Duodenal mucosa (tissue), 2 donors: ENCODE measurements around the gene CASKIN1.

Experiments
- H3K27ac ChIP-seq: one replicate; pipeline ENCODE4 v1.7.0; 2013; ENCODE audit warnings: low read depth, low read length
- H3K27me3 ChIP-seq, 2 donors: one replicate each; pipeline ENCODE4 v1.7.0; 2013; ENCODE audit warnings: low read length in 2 of 2, control low read depth in 1 of 2; ENCODE audit not compliant: insufficient read depth in 2 of 2, control insufficient read depth in 1 of 2
- H3K36me3 ChIP-seq, 2 donors: one replicate each; pipeline ENCODE4 v1.7.0; 2013; ENCODE audit warnings: low read length in 2 of 2, control low read depth in 1 of 2; ENCODE audit not compliant: insufficient read depth in 2 of 2, control insufficient read depth in 1 of 2
- H3K4me1 ChIP-seq, 2 donors: one replicate each; pipeline ENCODE4 v1.7.0; 2013; ENCODE audit warnings: low read length in 2 of 2, control low read depth in 1 of 2; ENCODE audit not compliant: insufficient read depth in 2 of 2, control insufficient read depth in 1 of 2
- H3K4me3 ChIP-seq, 2 donors: one replicate each; pipeline ENCODE4 v1.7.0; 2013; ENCODE audit warnings: low read length in 2 of 2, low read depth in 1 of 2
- H3K9ac ChIP-seq, 2 donors: one replicate each; pipeline ENCODE4 v1.7.0; 2013; ENCODE audit warnings: low read length in 2 of 2, low read depth in 1 of 2
- H3K9me3 ChIP-seq, 2 donors: one replicate each; pipeline ENCODE4 v1.7.0; 2013; ENCODE audit warnings: low read length in 2 of 2, control low read depth in 1 of 2; ENCODE audit not compliant: control insufficient read depth in 1 of 2

CASKIN1 gene

DNA sequence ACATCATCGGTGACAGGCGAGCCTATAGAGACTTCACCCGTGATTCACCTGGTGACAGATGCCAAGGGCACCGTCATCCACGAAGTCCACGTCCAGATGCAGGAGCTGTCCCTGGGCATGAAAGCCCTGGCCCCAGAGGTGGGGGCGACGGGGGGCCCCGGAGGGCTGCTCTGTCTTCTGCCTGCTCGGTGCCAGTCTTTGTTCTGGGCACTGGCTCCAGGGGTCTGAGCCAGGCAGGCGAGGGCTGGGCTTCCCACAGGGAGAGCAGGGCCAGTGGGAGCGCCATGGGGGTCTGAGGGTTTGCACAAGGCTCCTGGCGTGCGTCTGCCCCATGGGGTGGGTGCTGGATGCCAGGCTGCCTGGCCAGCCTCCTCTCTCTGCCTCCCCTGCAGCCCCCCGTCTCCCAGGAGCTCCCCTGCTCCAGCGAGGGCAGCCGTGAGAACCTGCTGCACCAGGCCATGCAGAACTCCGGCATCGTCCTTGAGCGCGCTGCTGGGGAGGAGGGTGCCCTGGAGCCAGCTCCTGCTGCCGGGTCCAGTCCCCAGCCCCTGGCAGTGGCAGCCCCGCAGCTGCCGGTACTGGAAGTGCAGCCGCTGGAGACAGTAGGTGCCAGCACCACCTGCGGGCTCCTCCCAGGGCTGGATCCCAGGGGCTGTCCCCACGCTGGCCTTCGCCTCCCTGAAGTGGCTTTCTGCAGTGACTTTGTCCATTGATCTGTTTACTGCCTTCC, 36.8 kb upstream of the CASKIN1 start:
- Histone ChIP-seq H3K36me3 (peaks cover 22 to 68% of the 10 kb centered on the region in 2 donors), H3K4me3 (no peak overlapping the region), H3K27ac (no peak overlapping the region), H3K4me1 (peaks cover 0 to 17% of the 10 kb centered on the region in 2 donors), H3K27me3 (peaks cover 12 to 14% of the 10 kb centered on the region in 2 donors), H3K9me3 (no peaks in the 10 kb centered on the region), H3K9ac (no peak overlapping the region)

DNA sequence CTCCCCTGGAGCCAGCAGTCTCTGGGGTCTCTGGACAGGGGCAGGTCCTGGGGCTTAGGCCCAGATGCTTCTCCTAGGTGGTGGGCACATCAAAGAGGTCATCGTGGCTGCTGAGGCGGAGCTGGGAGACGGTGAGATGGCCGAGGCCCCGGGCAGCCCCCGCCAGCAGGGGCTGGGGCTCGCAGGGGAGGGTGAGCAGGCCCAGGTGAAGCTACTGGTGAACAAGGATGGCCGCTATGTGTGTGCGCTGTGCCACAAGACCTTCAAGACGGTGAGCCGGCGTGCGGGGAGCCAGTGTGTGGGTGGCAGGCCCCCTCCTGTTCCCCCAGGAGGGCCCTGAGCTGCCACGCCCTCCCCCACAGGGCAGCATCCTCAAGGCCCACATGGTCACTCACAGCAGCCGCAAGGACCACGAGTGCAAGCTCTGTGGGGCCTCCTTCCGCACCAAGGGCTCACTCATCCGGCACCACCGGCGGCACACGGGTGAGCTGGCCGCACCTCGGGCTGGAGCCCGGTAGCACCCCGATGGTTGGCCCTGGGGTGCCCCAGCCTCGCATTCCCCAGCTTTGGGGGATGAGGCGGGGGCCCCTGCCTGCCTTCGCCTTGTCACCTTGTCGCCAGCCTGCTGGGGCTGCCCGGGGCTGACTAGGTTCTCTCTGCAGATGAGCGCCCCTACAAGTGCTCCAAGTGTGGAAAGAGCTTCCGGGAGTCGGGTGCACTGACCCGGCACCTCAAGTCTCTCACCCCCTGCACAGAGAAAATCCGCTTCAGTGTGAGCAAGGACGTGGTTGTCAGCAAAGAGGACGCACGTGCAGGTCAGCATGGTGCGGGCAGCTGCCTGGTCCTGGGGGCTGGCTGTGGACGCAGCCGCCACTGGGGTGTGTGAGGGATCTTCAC, 35.9 kb upstream of the CASKIN1 start:
- H3K27me3 ChIP-seq = peaks cover 5 to 7% of the 10 kb centered on the region in 2 donors
- H3K4me3 ChIP-seq = no peak overlapping the region
- H3K9me3 ChIP-seq = no peaks in the 10 kb centered on the region
- peaks cover 0 to 9% of the 10 kb centered on the region in 2 donors for H3K4me1 ChIP-seq
- peaks cover 22 to 68% of the 10 kb centered on the region in 2 donors for H3K36me3 ChIP-seq
- H3K27ac ChIP-seq = no peak overlapping the region
- no peak overlapping the region for H3K9ac ChIP-seq

DNA sequence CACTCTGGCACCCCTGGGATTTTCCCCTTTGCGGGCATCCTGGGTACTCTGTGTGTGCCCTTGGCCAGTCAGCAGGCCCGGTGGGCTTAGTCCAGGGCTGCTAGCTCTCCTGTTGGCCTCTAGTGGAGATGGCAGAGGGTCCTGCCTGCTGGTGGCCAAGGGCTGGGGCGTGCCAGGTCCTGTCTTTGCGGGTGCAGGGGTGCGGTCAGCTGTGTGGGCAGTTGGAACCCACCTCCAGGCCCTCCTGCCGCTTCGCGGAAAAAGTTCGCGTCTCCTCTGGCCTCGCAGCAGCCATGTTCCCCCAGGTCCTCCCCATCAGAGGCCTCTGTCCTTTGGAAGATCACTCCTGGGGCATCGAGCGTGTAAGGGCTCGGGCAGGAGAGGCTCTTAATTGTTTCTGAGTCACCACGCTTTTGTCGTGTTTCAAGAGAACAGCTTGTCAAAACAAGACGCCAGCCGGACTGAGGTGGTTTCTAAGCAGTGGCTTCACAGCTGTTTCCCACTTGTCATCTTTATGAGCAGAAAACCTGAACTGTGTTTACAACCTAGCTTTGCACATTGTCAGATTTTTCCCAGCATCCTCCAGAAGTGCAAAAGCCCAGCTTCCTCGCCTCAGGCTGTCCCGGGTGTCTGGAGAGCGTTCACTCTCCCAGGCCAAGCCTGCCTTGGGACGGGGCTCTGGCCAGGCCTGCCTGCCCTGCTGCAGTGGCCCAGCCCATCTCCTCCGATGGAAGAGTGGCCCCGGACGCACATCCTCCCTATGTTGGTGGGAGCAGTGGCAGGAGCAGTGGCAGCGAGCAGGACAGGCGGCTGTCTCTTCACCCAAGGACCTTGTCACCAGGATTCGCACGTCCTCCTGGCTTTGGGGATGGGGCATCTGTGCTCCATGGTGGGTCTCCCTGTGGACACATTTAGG, 34.9 kb upstream of the CASKIN1 start:
- H3K4me1 ChIP-seq = peaks cover 2 to 5% of the 10 kb centered on the region in 2 donors
- H3K27me3 ChIP-seq = peaks cover 3 to 5% of the 10 kb centered on the region in 2 donors
- no peak overlapping the region for H3K4me3 ChIP-seq
- H3K9ac ChIP-seq = no peak overlapping the region
- H3K27ac ChIP-seq = no peak overlapping the region
- peaks cover 22 to 68% of the 10 kb centered on the region in 2 donors for H3K36me3 ChIP-seq
- no peaks in the 10 kb centered on the region for H3K9me3 ChIP-seq

DNA sequence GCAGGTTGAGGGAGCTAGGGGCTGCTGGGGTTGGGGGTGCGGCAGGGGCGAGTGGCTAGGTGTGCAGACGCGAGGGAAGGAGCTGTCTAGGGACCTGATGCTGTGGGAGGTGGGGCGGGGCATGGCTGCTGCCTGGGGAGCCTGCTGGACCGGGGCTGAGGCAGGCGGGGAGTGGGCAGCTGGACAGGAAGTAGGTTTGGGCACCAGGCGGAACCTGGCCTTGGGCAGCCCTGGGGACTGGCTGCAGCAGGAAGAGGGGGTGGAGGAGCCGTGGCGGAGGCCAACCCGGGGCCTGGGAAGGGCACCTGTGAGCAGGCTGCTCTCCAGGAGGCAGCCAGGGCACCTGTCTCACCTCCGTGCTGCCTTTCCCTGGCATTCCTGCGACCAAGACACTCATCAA, 34.0 kb upstream of the CASKIN1 start:
- H3K36me3 ChIP-seq = peaks cover 22 to 65% of the 10 kb centered on the region in 2 donors
- H3K9me3 ChIP-seq = no peaks in the 10 kb centered on the region
- H3K4me1 ChIP-seq = peaks cover 6% of the 10 kb centered on the region in 2 donors
- no peak overlapping the region for H3K27ac ChIP-seq
- H3K4me3 ChIP-seq = no peak overlapping the region
- no peak overlapping the region for H3K9ac ChIP-seq
- H3K27me3 ChIP-seq = peaks cover 0 to 4% of the 10 kb centered on the region in 2 donors

DNA sequence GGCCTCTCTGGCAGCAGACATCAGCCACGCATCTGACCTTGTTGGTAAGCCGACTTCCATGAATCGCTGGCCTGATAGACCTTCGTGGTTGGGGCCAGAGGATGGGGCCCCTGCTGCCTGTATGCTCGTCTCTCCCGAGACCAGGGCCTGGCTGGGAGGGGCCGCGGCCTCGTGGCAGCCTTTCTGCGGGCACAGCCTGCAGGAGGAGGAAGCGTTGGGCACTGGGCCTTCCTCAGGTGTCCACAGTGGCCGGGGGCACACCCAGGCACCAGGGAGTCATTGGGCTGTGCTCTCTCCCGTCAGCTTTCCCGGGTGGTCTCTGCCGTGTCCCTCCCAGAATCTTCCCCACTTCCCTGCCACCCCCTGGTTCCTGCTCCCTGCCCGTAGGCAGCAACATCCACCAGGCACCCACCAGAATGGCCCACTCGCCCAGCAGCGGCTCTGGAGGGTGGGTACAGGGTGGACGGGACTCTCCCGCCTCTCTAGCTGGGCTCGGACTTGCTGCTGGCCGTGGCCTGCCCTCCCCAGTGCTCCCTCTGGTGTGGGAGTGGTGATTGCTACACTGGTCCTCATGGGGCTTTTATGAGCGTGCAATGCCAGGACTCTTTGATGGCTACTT, 33.3 kb upstream of the CASKIN1 start:
- Histone ChIP-seq H3K27me3 (no peaks in the 10 kb centered on the region), H3K9me3 (no peaks in the 10 kb centered on the region), H3K4me3 (no peak overlapping the region), H3K9ac (no peak overlapping the region), H3K4me1 (peaks cover 6 to 10% of the 10 kb centered on the region in 2 donors), H3K36me3 (peaks cover 22 to 59% of the 10 kb centered on the region in 2 donors), H3K27ac (no peak overlapping the region)

DNA sequence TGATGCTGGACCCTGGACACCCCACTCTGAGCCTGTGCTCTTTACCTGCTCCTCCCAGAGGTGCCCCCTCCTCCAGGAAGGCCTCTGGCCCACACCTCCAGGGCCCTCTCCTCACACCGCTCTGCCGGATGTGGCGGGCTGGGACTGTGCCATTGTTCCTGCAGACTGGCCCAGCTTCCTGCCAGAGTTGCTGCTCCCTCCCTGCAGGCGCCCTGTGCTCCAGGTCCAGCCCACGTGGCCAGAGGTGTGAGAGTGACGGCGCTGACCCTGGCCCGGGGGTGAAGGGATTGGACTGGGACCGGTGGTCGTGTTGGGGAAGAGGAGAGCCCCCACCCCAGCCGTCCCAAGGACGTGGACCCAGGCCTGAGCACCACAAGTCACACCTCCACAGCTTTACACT, 32.7 kb upstream of the CASKIN1 start:
- no peak overlapping the region for H3K27ac ChIP-seq
- no peak overlapping the region for H3K9ac ChIP-seq
- peaks cover 18 to 53% of the 10 kb centered on the region in 2 donors for H3K36me3 ChIP-seq
- H3K27me3 ChIP-seq = no peaks in the 10 kb centered on the region
- H3K4me1 ChIP-seq = peaks cover 13 to 17% of the 10 kb centered on the region in 2 donors
- H3K4me3 ChIP-seq = no peak overlapping the region
- H3K9me3 ChIP-seq = no peaks in the 10 kb centered on the region

GRCh38 chr16:2228161-2228824, 31.9 kb upstream of the CASKIN1 start:
- H3K4me3 ChIP-seq = no peak overlapping the region
- H3K27me3 ChIP-seq = no peaks in the 10 kb centered on the region
- no peak overlapping the region for H3K27ac ChIP-seq
- no peak overlapping the region for H3K9ac ChIP-seq
- H3K4me1 ChIP-seq = peaks cover 14 to 18% of the 10 kb centered on the region in 2 donors
- peaks cover 15 to 45% of the 10 kb centered on the region in 2 donors for H3K36me3 ChIP-seq
- no peaks in the 10 kb centered on the region for H3K9me3 ChIP-seq

DNA sequence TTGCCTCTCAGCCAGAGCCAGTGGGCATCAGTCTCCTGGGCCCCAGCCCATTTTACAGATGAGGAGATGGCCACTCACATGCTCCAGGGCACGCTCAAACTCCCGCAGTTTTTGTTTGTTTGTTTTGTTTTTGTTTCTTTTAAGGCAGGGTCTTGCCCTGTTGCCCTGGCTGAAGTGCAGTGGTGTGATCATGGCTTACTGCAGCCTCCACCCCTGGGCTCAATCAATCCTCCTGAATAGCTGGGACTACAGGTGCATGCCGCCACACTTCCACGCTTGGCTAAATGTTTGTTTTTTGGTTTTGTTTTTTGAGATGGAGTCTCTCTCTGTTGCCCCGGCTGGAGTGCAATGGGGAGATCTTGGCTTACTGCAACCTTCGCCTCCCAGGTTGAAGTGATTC, 30.5 kb upstream of the CASKIN1 start:
- no peaks in the 10 kb centered on the region for H3K27me3 ChIP-seq
- no peak overlapping the region for H3K4me3 ChIP-seq
- H3K9ac ChIP-seq = no peak overlapping the region
- H3K36me3 ChIP-seq = peaks cover 14 to 32% of the 10 kb centered on the region in 2 donors
- H3K9me3 ChIP-seq = no peaks in the 10 kb centered on the region
- peaks cover 14 to 18% of the 10 kb centered on the region in 2 donors for H3K4me1 ChIP-seq
- H3K27ac ChIP-seq = no peak overlapping the region

DNA sequence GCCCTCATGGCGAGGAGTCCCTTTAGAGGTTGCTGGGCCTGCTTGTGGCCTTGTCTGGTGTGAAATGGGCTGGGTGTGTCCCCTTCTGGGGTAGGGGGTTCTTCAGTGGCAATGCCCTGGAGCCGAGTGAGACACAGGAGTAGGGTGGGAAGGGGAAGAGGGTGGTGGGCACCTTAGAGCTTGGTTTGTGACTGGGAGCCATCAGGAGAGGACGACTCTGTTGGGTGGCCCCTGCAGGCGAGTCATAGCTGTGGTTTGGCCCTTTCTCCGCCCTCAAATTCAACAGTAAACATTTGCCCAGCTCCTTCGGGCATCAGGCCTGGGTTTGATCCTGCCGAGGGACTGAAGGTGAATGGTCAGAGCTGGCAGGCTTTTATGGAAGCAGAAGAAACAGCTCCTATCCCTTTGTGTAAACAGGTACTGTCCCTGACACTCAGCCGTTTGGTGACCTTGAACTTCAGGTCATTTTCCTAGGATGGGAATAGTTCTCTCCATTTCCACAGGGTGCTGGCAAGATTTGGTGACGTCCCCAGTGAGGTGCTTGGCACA, 29.9 kb upstream of the CASKIN1 start:
- Histone ChIP-seq H3K9ac (no peak overlapping the region), H3K4me1 (peaks cover 14 to 18% of the 10 kb centered on the region in 2 donors), H3K27ac (no peak overlapping the region), H3K36me3 (peaks cover 11 to 26% of the 10 kb centered on the region in 2 donors), H3K27me3 (no peaks in the 10 kb centered on the region), H3K9me3 (no peaks in the 10 kb centered on the region), H3K4me3 (no peak overlapping the region)
